ENCODE measurements around the gene GAB2.

DNA sequence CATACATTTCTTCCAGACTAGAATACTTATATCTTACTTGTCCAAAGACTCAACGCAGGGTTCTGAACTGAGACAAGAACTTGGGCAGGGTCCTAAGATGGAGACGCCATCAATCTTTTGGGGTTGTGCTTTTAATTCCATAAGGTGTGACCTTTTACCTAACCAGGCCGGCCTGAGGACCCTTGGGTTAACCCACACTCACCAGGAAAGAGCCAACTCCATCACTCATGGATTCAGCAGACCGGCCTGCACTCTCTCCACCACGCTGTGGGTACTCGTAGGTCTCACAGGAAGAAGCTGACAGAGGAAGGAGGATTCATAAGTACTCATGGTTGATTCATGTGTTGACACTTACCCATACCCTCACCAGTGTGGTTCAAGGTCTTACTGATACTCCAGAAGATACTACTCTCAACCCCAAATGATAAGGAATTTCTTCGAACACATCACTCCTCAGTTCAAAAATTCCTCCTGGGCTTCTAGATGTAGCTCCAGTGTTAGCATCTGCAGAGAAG lies 192.7 kb downstream of the GAB2 start:
- TF ChIP-seq, protein P1, sequence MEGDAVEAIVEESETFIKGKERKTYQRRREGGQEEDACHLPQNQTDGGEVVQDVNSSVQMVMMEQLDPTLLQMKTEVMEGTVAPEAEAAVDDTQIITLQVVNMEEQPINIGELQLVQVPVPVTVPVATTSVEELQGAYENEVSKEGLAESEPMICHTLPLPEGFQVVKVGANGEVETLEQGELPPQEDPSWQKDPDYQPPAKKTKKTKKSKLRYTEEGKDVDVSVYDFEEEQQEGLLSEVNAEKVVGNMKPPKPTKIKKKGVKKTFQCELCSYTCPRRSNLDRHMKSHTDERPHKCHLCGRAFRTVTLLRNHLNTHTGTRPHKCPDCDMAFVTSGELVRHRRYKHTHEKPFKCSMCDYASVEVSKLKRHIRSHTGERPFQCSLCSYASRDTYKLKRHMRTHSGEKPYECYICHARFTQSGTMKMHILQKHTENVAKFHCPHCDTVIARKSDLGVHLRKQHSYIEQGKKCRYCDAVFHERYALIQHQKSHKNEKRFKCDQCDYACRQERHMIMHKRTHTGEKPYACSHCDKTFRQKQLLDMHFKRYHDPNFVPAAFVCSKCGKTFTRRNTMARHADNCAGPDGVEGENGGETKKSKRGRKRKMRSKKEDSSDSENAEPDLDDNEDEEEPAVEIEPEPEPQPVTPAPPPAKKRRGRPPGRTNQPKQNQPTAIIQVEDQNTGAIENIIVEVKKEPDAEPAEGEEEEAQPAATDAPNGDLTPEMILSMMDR (IDR thresholded peaks at IDR 0.05), result no peak
- no peak for TF ChIP-seq POLR2A (IDR thresholded peaks at IDR 0.05; ENCODE audit: low read depth)
- TF ChIP-seq EP300 (IDR thresholded peaks at IDR 0.05), result no peak
- no peak for TF ChIP-seq POLR2AphosphoS5 (IDR thresholded peaks at IDR 0.05)
